ENCODE results near the gene GRIP2.

Gene GRIP2

DNA sequence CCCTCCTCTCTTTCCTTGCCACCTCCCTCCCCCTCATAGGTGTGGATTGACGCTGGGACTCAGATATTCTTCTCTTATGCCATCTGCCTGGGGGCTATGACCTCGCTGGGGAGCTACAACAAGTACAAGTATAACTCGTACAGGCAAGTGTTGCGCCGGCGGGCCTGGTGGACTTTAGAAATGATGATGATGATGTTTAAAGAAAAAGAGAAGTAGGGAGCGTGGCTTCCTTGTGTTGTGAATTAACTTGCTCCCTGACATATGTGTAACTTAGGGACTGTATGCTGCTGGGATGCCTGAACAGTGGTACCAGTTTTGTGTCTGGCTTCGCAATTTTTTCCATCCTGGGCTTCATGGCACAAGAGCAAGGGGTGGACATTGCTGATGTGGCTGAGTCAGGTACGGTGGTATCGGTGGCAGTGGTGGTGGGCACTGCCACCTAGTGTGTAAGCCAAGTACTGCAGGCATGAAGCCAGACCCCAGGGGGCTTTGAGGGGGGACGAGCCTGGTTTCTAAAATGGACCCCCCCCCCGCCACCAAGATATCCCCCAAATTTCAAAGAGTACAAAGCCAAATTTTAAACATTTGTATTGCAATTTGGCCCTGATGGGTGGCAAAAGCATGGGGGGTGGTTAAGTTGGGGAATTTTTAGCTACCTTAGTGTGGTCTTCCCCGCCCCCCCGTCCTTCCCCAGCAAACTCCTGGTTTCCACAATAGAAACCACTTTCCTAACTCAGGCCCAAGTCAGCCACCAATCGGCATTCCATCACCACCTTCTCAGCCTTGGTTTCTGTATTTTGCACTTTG is 72.1 kb downstream of the GRIP2 start:
- peak; percentile 66 for DNase-seq (ENCODE audit: low spot score)

DNA sequence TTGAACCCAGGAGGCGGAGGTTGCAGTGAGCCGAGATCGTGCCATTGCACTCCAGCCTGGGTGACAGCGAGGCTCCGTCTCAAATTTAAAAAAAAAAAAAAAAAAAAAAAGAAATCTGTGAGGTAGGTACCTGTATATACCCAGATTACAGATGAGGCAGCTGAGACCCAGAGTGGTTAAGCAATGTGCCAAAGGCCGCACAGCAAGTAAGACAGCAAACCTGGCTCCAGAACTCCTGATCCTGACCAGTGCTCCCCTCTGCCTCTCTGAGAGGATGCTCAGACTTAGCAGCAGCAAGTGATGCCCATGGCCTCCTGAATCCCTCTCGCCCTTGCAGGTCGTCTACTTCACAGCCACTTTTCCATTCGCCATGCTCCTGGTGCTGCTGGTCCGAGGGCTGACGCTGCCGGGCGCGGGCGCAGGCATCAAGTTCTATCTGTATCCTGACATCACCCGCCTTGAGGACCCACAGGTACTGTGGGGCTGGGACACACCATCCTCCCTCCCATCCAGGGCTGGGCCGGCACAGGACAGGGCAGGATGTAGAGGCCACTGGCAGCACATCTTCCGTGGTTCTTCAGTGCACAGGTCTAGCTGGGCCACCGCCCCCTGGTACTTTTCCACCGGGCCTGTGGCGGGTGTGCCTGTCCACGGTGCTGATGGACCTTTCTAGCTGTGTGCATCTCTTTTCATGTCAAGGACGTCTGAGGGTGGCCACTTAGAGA is 73.8 kb downstream of the GRIP2 start:
- no peak for DNase-seq (ENCODE audit: low spot score)

DNA sequence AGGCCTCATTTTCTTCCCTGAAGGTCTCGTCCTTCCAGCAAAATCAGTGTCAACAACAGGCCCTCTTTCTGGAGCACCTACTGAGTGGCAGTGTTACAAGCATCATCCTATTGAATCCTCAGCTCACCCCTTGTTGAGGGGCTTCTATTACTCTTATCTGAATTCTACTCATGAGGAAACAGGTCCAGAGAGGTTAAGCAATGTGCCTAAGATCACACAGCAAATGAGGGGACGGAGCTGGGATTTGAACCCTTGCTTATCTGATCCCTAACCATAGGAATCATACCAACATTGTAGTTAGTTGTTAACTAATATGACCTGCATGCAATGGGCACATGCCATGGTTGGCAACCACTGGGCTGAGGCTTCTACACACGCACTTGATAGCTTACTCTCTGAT is 74.7 kb downstream of the GRIP2 start:
- no peak for DNase-seq (ENCODE audit: low spot score)

DNA sequence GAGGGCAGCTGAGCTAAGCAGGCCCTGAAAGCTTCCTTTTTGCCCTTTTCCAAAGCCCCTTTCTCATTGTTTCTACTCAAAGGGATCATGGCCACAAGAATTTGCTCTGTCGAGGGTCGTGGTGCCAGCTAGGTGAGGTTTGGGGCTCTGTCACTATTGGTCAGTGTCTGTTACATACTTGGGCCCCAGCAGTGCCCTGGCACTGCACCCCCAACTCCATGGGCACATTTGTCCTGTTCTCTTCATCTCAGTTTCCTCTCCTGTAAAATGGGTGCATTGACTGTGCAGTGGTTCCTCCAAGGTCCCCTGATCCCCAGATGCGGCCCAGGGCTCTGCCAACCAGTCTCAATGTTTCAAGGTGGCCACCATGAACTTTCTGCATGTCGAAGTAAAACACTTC is 75.6 kb downstream of the GRIP2 start:
- no peak for DNase-seq (ENCODE audit: low spot score)

DNA sequence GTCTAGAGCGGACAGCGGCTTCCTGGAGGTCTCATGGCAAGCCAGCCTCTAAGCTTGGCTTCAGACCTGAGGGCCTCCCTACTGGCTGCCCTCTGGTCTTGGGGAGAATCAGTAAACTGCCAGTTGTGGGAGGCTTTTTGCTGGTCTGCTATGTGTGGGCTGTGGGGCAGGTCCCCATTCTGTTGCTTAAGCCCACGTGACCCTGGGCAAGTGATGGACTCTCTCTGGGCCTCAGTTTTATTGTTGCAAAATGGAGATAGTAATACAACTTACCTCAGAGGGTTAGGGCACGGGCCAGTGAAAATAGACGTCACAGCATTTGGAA is 76.0 kb downstream of the GRIP2 start:
- DNase-seq (ENCODE audit: low spot score), result no peak

DNA sequence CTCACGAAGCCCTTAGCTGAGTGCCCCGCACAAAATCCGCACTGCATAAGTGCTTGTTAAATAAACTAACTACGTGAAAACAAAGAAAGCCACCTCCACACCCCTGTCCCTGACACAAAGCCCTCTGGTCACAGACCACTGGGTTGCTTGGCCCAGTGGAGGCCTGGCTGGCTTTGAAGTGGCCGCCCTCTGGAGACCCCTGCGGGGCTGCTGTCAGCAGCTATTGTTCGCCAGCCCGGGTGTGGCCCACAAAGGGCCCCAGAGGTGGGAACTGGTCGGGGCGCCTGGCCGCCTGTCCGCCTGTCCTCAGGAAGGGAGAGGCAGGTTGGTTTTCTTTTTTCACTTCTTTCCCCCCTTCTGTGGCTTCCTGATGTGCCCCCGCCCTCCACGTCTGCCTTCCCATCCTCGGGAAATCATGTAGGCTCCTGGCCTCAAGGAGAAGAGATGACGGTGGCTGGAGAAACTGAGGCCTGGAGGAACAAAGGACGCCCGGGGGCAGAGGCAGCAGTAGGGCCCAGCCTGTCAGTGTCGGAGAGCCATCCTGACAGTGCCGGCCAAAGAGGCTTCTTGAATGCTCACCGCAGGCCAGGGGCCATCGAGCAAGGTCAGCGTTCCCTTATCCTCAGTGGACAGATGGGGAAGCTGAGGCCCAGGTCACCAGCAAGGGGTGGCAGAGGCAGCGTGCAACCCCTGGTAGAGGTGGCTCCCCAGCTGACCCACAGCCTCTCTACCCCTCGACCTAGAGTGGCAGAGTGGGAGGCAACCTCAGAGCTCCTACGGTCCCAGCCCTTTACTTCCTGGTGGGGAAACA is 76.6 kb downstream of the GRIP2 start:
- DNase-seq (ENCODE audit: low spot score), result no peak

DNA sequence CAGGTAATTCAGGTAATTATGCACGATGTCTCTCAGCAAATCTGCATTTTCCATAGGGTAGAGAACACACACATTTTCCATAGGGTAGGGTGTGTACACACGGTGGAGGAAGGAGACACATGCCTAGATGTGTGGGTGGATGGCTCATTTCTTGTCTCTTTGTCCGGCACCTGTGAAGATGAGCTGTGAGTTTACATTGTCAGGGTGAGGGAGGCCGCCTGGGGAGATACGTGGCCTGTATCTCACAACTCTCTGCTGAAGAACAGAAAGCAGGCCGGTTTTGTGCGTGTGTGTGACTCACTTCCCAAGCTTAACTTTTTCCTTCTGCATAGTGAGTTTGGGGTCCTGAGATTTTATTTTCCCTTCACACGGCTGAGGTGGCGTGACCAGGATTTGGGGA is 77.4 kb downstream of the GRIP2 start:
- no peak for DNase-seq (ENCODE audit: low spot score)

DNA sequence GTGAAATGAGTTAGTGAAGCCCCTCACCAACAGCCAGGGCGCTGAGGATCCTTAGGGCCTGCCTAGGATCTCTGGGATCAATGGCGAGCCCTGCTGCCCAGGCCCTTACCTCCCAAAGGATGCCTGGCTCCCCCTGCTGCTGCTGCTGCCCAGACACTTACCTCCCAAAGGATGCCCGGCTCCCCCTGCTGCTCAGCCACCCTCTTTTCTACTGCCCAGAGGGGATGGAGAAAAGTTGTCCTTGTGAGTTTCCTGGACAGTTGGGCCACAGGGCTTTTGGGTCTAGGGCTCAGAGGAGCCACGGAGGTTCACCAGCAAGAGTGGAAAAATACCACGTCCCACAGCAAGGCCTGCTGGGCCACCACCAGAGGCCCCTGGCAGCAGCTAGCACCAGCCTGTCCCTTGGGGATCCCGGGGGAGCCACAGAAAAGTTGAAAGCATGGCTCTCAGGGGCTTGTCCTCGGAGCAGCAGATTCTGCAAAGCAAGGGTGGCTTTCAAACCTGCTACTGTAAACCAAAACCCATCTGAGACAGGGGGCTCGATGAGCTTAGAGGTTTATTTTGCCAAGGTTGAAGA is 78.3 kb downstream of the GRIP2 start:
- peak; percentile 58 for DNase-seq (ENCODE audit: low spot score)

DNA sequence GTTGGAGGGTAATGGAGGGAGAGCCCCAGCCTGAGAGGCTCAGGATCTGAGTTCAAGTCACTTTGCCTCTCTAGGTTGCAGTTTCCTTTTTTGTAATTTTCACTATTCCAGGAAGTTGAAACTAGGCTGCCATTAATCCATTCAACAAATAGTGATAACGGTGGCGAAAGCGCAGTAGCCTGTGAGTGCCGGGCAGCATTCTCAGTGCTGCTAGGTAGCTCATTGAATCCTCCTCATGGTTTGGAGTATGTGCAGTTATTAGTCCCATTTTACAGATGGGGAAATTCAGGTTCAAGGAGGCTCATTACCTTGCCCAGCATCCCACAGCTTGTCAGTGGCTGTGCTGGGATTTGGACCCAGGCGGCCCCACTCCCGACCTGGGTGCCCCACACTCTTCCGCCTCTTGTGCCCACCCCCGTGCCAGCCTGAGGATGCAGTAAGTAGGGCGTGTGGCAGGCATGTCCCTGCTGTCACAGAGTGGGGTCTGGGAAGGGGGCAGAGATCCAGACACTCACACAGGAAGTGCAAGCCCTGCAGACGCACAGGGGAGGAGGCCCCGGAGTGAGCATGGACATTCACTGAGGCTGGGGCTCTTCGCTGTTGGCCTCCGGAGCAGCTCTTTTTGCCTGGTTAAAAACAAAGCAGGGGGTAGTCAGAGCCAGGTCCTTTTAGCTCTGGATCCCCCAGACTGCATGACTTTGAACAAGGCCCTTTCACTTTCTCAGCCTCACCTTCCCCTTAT is 79.0 kb downstream of the GRIP2 start:
- DNase-seq (ENCODE audit: low spot score), result no peak

DNA sequence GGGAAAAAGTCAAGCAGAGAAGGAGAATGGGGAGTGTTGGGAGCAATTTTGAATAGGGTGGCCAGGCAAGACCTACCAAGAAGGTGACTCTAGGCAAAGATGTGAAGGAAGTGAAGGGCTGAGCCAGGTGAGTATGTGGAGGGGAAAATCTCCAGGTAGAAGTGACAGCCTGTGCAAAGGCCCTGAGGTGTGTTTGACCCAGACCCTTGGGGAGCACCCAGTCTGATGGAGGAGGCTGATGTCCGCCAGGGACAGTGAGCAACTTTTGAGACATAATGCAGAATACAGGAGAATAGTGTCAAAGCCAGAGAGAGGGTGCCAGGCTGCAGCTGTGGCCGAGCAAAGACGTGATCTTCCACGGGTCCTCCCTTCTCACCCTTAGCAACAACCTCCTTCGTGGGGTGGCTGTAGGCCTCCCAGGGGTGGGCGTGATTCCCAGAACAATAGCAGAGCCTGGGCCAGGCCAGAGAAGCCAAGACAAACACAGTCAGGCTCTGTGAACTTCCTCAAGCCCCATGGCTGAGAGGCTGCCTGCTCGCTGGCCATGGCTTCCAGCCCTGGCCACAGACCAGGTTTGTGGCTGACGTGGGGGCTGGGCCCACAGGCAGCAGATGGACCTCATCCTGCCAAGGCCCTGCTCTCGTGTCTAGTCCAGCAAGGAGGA is 79.7 kb downstream of the GRIP2 start:
- peak; percentile 87 for DNase-seq (ENCODE audit: low spot score)

DNA sequence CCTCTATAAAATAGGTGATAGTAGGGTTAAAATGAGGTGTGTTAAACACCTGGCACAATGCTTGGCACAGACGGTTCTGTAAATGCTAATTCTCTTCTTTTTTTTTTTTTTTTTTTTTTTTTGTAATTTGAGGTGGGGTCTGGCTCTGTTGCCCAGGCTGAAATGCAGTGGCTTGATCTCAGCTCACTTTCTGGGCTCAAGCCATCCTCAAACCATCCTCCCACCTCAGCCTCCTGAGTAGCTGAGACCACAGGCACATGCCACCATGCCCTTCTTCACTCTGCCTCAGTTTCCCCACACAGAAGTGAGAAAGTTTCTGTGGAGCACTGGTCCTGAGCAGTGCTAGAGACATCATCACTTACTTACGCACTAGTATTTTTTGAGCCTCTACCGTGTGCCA is 80.4 kb downstream of the GRIP2 start:
- DNase-seq (ENCODE audit: low spot score), result no peak

DNA sequence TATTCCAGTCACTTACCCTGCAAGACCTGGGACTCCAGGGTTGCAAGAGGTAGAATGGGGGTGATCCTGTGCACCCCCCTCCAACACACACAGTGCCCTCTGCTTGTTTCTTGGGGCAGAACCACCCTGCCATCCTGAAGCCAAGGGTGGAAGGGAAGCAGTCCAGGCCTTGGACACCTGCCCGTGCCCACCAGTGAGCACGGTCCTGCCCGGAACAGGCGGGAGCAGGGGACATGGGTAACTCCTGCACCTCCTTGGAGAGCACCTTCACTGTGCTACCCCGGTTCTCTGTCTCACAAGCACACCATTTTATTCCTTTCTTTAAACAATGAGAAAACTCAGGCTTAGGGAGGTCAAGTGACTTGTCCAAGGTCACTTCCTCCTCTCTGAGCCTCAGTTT is 80.8 kb downstream of the GRIP2 start:
- no peak for DNase-seq (ENCODE audit: low spot score)

DNA sequence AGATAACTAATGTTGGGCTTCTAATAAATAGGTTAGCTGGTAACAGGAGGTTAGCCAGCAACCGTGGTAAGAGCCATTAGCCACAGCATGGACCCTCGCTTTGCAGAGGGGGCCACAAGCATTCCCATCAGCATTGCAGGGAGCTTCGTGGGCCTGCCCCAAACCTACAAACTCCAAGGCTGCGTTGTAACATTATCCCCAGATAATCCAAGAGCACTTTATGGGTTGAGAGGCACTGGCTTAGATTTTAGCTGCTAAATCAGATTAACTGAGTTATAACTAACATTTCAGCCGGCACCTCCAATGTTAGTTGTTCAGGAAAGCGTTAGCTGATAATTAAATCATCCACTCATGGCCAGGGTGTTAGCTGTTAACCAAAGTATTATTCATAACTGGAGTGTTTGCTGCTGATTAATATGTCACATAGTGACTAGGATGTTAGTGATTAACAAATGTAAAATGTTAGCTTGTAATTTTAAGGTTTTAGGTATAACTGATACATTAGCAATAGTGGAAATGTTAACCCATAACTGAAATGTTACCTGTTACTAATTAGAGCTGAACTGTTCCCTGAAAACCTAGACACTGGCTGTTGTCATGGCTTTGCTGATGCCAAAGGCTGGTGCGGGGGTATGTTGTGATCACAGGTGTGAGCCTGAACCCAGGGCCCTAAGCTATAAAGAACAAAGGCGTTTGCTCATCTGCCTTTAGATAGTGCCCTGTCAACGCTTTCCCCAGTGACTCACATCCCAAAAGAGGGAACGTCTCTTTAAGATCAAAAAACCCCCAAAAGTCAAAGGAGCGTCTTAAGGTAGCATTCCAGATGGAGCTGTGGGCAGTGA is 81.5 kb downstream of the GRIP2 start:
- no peak for DNase-seq (ENCODE audit: low spot score)

DNA sequence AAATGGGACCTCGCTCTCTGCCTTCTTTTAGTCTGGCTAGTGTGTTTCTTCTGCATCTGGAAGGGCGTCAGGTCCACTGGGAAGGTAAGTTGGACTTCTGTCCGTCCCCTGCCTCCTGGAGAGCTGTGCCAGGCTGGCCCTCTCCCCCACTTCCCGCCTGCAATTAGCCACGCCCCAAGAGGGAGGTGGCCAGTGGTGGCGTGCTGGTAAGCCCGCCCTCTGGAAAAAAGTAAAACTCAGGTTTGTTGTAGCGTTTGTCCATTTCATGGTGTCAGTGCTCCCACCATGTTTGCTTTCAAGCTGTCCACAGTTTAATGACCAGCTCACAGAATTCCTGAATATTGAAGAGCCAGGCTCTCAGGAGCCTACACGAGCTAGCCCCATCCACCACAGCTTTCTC is 82.1 kb downstream of the GRIP2 start:
- DNase-seq (ENCODE audit: low spot score), result no peak

DNA sequence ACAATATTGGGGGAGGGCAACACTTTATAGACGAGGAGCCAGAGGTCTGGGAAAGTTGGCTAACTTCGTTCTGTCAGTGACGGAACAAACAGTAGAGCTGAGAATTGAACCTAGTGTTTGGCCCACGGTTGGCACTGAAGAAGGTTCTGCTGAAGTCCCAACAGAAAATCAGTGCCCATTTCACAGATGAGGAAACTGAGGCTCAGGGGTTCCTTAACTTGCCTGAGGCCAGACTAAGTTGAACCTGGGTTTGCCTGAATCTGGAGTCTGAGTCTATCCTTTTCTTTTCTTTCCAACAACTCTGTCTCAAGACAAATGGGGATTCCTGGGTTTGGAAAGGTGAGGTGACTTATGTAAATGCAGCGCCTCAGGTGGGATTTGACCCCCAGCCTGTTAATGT is 82.7 kb downstream of the GRIP2 start:
- no peak for DNase-seq (ENCODE audit: low spot score)

DNA sequence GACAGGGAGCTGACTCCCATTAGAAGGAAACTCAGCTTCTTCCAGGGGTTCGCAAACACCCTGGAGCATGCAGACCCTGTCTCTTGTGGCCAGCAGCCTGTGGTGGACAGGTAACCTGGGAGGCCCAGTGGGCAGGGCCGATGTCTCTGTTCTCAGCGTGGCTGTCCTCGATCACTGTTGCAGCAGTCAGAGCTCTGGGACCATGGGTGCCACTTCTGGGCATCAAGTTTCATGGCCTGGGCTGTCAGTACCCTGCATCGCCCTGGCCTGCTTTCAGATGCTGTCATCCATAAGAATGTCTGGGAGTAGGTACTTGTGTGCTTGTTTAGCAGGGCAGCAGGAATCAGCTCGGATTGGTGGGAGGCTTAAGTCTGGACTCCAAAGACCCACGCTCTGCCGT is 83.3 kb downstream of the GRIP2 start:
- no peak for DNase-seq (ENCODE audit: low spot score)

DNA sequence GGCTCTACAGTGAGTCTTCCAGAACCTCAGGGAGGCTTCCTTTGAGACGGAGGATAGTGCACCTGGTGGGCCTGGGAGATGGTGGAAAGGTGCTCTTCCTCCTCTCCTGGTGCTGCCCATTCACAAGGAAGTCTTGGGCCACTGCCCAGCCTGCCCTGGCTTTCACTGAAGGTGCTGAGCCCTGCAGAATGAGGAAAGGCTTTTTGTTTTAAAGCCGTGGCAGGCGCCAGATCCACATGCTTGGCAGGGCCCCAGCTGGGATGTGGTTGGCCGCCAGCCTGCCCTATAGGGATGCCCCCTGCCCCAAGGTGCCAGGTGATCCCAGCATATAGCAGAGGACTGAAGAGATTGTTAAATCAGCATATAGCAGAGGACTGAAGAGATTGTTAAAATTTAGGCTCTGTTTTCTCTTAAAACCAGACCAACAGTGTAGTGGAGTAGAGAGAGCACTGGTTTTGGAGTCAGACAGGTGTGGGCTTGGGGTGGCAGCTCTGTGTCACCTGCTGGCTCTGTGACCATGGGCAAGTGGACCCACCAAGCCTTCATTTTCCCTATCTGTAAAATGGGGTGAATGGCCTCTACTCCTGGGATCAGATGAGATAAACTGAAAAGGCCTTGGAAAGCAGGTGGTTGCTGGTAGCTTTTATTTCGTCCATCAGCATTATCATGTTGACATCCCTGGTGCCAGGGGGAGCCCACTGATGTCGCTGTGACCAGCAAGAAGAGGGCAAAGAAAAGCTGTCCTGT is 84.4 kb downstream of the GRIP2 start:
- no peak for DNase-seq (ENCODE audit: low spot score)

DNA sequence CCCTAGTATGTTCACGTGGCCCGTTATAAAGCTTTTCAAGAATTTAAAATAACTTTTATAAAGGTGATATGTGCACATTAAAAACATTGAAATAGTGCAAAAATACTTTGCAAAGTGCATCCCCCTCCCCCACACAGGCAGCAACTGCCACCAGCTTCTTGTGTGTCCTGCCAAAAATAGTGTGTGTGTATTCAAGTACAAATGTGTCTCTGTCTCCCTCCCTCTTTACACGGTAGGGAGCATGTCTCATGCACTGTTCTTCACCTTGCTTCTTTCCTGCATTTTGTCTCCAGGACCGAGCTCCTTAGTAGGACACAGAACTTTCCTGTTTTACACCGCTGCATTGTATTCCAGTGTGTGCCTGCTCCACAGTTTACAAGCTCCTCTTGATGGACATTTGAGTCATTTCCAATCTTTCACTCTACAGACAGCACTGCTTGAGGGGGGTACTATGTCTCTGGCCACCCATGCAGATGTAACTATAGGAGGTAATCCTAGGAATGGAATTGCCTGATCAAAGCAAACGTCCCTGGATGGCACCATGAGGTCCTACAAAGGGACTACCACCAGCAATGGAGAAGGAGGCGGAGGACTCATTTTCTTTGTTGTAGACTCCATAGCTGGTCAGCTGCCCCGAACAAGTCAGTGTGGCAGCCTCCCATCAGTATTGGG is 85.4 kb downstream of the GRIP2 start:
- no peak for DNase-seq (ENCODE audit: low spot score)

All from Ammon's horn (tissue), 1 donor.